Right cardiac atrium (tissue), 5 donors: ENCODE data around the gene NRP2. TPM values are rescaled to one million over a fixed set of nuclear protein-coding genes. Genes with fewer than 3 reads are reported as not detected.

Experiments used
- ATAC-seq, 2 donors: fragments of 200-7000 bp; cut with Tn5 transposase; one replicate each; pipeline versions ENCODE4 v1.8.0 to v1.9.1; 2020; ENCODE audit warnings: moderate library complexity in 2 of 2, mild to moderate bottlenecking in 1 of 2
- DNase-seq, 3 donors: peaks; one replicate each; pipeline ENCODE4 v3.0.0-alpha.2; 2020
- H3K27ac ChIP-seq: one replicate; pipeline ENCODE4 v1.5.1; 2013; ENCODE audit warnings: mild to moderate bottlenecking, low read length, control low read depth, moderate library complexity
- H3K27me3 ChIP-seq: one replicate; pipeline ENCODE4 v1.6.1; 2013; ENCODE audit not compliant: control insufficient read depth, insufficient read depth
- H3K4me1 ChIP-seq: one replicate; pipeline ENCODE4 v1.6.1; 2013; ENCODE audit warnings: low read length; ENCODE audit not compliant: control insufficient read depth, insufficient read depth
- H3K4me3 ChIP-seq: one replicate; pipeline ENCODE4 v1.5.1; 2013; ENCODE audit warnings: low read length, control low read depth
- H3K9me3 ChIP-seq: one replicate; pipeline ENCODE4 v1.6.1; 2013; ENCODE audit warnings: low read length; ENCODE audit not compliant: control insufficient read depth
- WGBS: extraction: QIAGEN DNeasy Blood & Tissue Kit; methylation state at CpG from one replicate; pipeline ENCODE4 v1.1.7; 2013; 5-methylcytosine and 5-hydroxymethylcytosine counted together
- intact Hi-C, 4 donors: fragments of 100-400 bp; cut with DNase I; formaldehyde crosslinking; loops; one replicate each; pipeline versions ENCODE4 v1.11.0 to v1.14.0; 2022 to 2023
- polyA plus RNA-seq: library from polyadenylated mRNA; stranded (reverse); fragments of 200-250 nt; gene quantifications from one replicate; pipeline ENCODE4 v1.2.3, GENCODE V29; 2013
- total RNA-seq, 4 donors: library from RNA; stranded (reverse); fragmentation: NEBNext Ultra II Directional; extraction: Animal tissue kit (Norgen Biotek cat#: 25700); gene quantifications; one replicate each; pipeline ENCODE4 v1.2.1, GENCODE V29; 2021
- donor health status: healthy with polysubstance abuse.
- donor health status: DM: no; HTN: yes; CAD: no.
- donor health status: DM: no; HTN: no; CAD: no.
- donor health status: DM: no; HTN: yes; CAD: no; lungs with severe emphysema.
- donor health status: DM: yes; HTN: yes; CAD: no.

The NRP2 gene
- total and polyA plus RNA-seq, 5 donors: 5.7 to 11.1 (median 9.5) TPM

- Histone ChIP-seq H3K27me3 (no peaks in the 10 kb centered on the region), H3K27ac (no peak overlapping the region), H3K4me1 (peaks cover 2% of the 10 kb centered on the region), H3K4me3 (no peak overlapping the region), H3K9me3 (no peaks in the 10 kb centered on the region)
- DNase-seq (peak in 1 of 3 donors; percentile 56), ATAC-seq (peak; percentile 59 to 78)
- intact Hi-C loops: loop anchor here in 3 of 4 donors (5.0 to 10.0 kb wide), 3 partner anchors 114 to 159 kb away; no protein-coding TSS in a partner anchor
- 73% methylated on average over 7 of the region's 7 CpGs for WGBS
Observed at GRCh38 chr2:205768341-205768740, 86.0 kb downstream of the NRP2 start.

- Histone ChIP-seq H3K4me3 (no peak overlapping the region), H3K27me3 (no peaks in the 10 kb centered on the region), H3K4me1 (peaks cover 2% of the 10 kb centered on the region), H3K27ac (no peak overlapping the region), H3K9me3 (no peaks in the 10 kb centered on the region)
- WGBS: 91% methylated on average over 4 of the region's 4 CpGs
- ATAC-seq (no peak), DNase-seq (no peak)
- intact Hi-C loops: loop anchor here in 3 of 4 donors (5.0 to 10.0 kb wide), 3 partner anchors 113 to 158 kb away; no protein-coding TSS in a partner anchor
Observed at GRCh38 chr2:205768815-205769494, 86.7 kb downstream of the NRP2 start.

- H3K27ac ChIP-seq: no peak overlapping the region
Observed at GRCh38 chr2:205769495-205769850, 87.2 kb downstream of the NRP2 start.

DNA sequence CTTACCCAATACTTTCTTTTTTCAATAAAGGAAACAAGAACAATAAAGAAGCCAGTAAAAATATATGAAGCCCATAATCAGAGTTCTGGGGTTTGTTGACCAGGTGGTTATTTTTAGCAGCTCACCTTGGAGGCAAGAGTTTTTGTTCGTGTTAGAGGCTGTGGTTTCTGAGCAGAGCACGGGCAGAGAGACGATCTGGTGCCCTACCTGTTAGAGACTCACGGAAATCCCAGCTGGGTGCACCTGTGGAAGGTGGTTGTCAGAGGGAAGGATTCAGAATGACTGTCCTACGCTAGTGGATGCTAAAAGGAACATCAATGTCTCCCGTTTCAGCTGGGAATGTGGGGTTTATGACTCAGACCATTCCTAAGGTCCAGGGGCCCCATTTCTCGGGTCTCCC is 87.6 kb downstream of the NRP2 start:
- DNase-seq (no peak), ATAC-seq (no peak)
- 85% methylated on average over 7 of the region's 7 CpGs for WGBS
- intact Hi-C loops: loop anchor here (5.0 to 10.0 kb wide), 4 partner anchors 112 to 157 kb away; no protein-coding TSS in a partner anchor
- Histone ChIP-seq H3K4me3 (no peak overlapping the region), H3K27me3 (no peaks in the 10 kb centered on the region), H3K4me1 (no peaks in the 10 kb centered on the region), H3K27ac (no peak overlapping the region), H3K9me3 (no peaks in the 10 kb centered on the region)

More at GRCh38 chr2:205769495-205769850, 87.2 kb downstream of the NRP2 start:
- ATAC-seq (no peak), DNase-seq (no peak)
- H3K9me3 ChIP-seq: no peaks in the 10 kb centered on the region
- H3K4me1 ChIP-seq: no peaks in the 10 kb centered on the region
- 76% methylated on average over 3 of the region's 3 CpGs for WGBS
- H3K4me3 ChIP-seq: no peak overlapping the region
- no peaks in the 10 kb centered on the region for H3K27me3 ChIP-seq
- intact Hi-C loops: loop anchor here in 3 of 4 donors (5.0 to 10.0 kb wide), 3 partner anchors 113 to 158 kb away; no protein-coding TSS in a partner anchor

- H3K27ac ChIP-seq: no peak overlapping the region
- no peaks in the 10 kb centered on the region for H3K9me3 ChIP-seq
- ATAC-seq (no peak), DNase-seq (no peak)
- H3K27me3 ChIP-seq: no peaks in the 10 kb centered on the region
- WGBS: 74% methylated on average over 7 of the region's 7 CpGs
- no peak overlapping the region for H3K4me3 ChIP-seq
- H3K4me1 ChIP-seq: no peaks in the 10 kb centered on the region
- intact Hi-C loops: loop anchor here in 2 of 4 donors (10.0 kb wide), 2 partner anchors 114 to 154 kb away; no protein-coding TSS in a partner anchor
Observed at GRCh38 chr2:205770577-205770976, 88.3 kb downstream of the NRP2 start.

GRCh38 chr2:205771031-205771430 is 88.7 kb downstream of the NRP2 start:
- ATAC-seq (no peak), DNase-seq (no peak)
- no peaks in the 10 kb centered on the region for H3K9me3 ChIP-seq
- intact Hi-C loops: loop anchor here in 2 of 4 donors (10.0 kb wide), 2 partner anchors 114 to 154 kb away; no protein-coding TSS in a partner anchor
- no peak overlapping the region for H3K27ac ChIP-seq
- H3K4me1 ChIP-seq: no peaks in the 10 kb centered on the region
- no peaks in the 10 kb centered on the region for H3K27me3 ChIP-seq
- H3K4me3 ChIP-seq: no peak overlapping the region
- WGBS: 76% methylated on average over 10 of the region's 10 CpGs

DNA sequence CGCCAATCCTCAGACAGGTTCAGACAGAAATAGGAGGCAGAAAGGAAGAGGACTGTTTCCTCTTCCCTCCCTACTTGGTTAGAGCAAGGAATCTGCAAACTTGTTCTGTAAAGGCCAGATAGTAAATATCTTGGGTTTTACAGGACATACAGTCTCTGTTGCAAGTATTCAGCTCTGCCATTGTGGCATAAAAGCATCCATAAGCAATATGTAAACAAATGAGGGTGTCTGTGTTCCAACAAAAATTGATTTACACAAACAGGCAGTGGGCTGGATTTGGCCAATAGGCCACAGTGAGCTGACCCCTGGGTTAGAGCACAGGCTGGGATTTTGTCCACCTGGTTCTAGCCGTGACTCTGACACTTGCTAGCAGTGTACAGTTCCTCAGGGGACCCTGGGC is 89.4 kb downstream of the NRP2 start:
- Histone ChIP-seq H3K27ac (no peak overlapping the region), H3K4me3 (no peak overlapping the region), H3K4me1 (no peaks in the 10 kb centered on the region), H3K27me3 (no peaks in the 10 kb centered on the region), H3K9me3 (no peaks in the 10 kb centered on the region)
- 84% methylated on average over 2 of the region's 2 CpGs for whole genome bisulfite sequencing
- no peak for DNase-seq
- intact Hi-C loops: loop anchor here in 2 of 4 donors (10.0 kb wide), 2 partner anchors 113 to 153 kb away; no protein-coding TSS in a partner anchor
- no peak for ATAC-seq

GRCh38 chr2:205772983-205773382 is 90.7 kb downstream of the NRP2 start:
- Histone ChIP-seq H3K27ac (no peak overlapping the region), H3K9me3 (no peaks in the 10 kb centered on the region), H3K4me1 (no peaks in the 10 kb centered on the region), H3K4me3 (no peak overlapping the region), H3K27me3 (no peaks in the 10 kb centered on the region)
- DNase-seq (no peak), ATAC-seq (no peak)
- intact Hi-C loops: loop anchor here in 2 of 4 donors (10.0 kb wide), 2 partner anchors 112 to 152 kb away; no protein-coding TSS in a partner anchor
- 73% methylated on average over 3 of the region's 3 CpGs for WGBS

DNA sequence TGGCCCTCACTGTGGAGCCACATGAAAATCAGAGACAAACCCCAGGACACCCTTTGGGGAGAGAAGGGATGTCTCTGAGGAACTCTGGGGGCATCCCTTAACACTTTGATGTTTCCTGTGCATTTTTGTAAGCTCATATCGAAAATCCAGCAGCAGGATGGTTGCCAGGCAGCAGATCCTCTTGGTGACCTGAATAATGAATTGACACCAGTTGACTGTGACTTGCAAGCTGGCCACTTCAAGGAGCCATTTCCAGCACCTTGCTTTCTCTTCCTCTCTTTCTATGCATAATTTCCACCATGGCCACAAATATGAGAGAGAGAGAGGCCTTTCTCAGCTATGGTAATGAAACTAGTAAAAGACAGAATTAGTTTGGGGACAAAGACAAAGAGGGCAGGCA is 91.7 kb downstream of the NRP2 start:
- 71% methylated on average over 1 of the region's 1 CpG for whole genome bisulfite sequencing
- no peak overlapping the region for H3K27ac ChIP-seq
- no peak overlapping the region for H3K4me3 ChIP-seq
- DNase-seq (no peak), ATAC-seq (no peak)
- no peaks in the 10 kb centered on the region for H3K27me3 ChIP-seq
- no peaks in the 10 kb centered on the region for H3K9me3 ChIP-seq
- no peaks in the 10 kb centered on the region for H3K4me1 ChIP-seq
- intact Hi-C loops: loop anchor here in 2 of 4 donors (10.0 kb wide), 2 partner anchors 111 to 151 kb away; no protein-coding TSS in a partner anchor

DNA sequence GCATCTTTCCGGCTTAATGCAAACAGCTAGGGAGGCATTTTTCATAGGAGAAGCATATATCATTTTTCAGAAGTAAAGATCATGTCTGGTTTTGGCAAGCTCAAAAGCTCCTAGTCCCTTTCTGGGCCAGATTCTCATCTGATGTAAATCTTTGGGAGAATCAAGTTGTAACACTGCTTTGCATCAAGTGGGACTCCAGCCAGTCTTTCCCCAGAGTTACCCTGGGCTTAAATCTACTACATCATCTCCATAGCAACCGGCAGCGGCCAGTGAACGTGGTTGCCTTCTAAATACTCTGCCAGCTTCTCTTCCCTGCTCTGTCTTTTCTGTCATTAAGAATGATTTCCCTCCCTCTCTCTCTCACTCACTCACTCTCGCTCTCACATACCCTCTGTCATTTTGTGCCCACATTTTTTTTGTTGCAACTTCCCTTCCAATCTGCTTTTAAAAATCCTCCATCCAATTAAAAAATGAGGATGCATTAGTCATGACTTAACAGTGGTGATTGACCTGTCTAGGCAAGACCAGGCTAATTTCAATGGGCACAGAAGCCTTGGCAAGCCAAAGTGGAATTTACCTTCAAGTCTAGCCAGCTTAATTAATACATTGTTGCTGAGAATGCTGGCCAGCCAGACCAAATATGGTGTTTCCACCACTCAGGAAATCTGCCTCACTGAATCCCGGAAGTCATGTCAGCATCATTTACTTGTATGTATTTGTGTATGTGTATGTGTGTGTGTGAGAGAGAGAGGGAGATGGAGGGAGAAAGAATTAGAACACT is 93.0 kb downstream of the NRP2 start:
- Histone ChIP-seq H3K27ac (no peak overlapping the region), H3K4me1 (no peaks in the 10 kb centered on the region), H3K9me3 (no peaks in the 10 kb centered on the region), H3K4me3 (no peak overlapping the region), H3K27me3 (no peaks in the 10 kb centered on the region)
- intact Hi-C loops: loop anchor here (5.0 to 10.0 kb wide), 4 partner anchors 110 to 150 kb away; no protein-coding TSS in a partner anchor
- no peak for DNase-seq
- WGBS: 71% methylated on average over 6 of the region's 6 CpGs
- ATAC-seq: no peak

- WGBS: 81% methylated on average over 19 of the region's 19 CpGs
- DNase-seq: peak; percentile 55 to 82 (median 79)
- peak; percentile 74 to 79 for ATAC-seq
- intact Hi-C loops: loop anchor here (5.0 to 10.0 kb wide), 4 partner anchors 109 to 149 kb away; no protein-coding TSS in a partner anchor
- Histone ChIP-seq H3K27me3 (no peaks in the 10 kb centered on the region), H3K4me3 (no peak overlapping the region), H3K4me1 (no peaks in the 10 kb centered on the region), H3K27ac (no peak overlapping the region), H3K9me3 (no peaks in the 10 kb centered on the region)
Observed at GRCh38 chr2:205776139-205776538, 93.8 kb downstream of the NRP2 start.
